HG03460 (cell line): ENCODE measurements around the gene CLSTN1.
A peak's percentile ranks its signal among the peaks of the same experiment; 100 is the strongest.
"Not testable (repeated sequence)": the region's sequence is repeated elsewhere in the genome, so short reads cannot be mapped to it uniquely, and the experiment has no call there.

ENCODE experiments used
- ATAC-seq: cut with Tn5 transposase; IDR thresholded peaks from one replicate; pipeline ENCODE4 v1.9.1; 2021; ENCODE audit not compliant: unreplicated experiment

The CLSTN1 gene

GRCh38 chr1:9717193-9718005, 106.4 kb downstream of the CLSTN1 start:
- ATAC-seq = peak; percentile 74

- ATAC-seq = no peak
Observed at GRCh38 chr1:9716404-9717192, 107.2 kb downstream of the CLSTN1 start.

GRCh38 chr1:9715536-9716226, 108.1 kb downstream of the CLSTN1 start:
- no peak for ATAC-seq

- ATAC-seq = no peak
Observed at GRCh38 chr1:9714257-9714718, 109.5 kb downstream of the CLSTN1 start.

- ATAC-seq = not testable (repeated sequence)
Observed at GRCh38 chr1:9712767-9713166, 111.0 kb downstream of the CLSTN1 start.

- ATAC-seq = no peak
Observed at GRCh38 chr1:9711466-9712020, 112.2 kb downstream of the CLSTN1 start.

GRCh38 chr1:9710037-9710436, 113.7 kb downstream of the CLSTN1 start:
- no peak for ATAC-seq

- no peak for ATAC-seq
Observed at GRCh38 chr1:9706178-9706577, 117.6 kb downstream of the CLSTN1 start.

GRCh38 chr1:9705337-9706093, 118.2 kb downstream of the CLSTN1 start:
- ATAC-seq = no peak

GRCh38 chr1:9703681-9704080, 120.1 kb downstream of the CLSTN1 start:
- no peak for ATAC-seq

GRCh38 chr1:9703165-9703509, 120.6 kb downstream of the CLSTN1 start:
- no peak for ATAC-seq

GRCh38 chr1:9701665-9702064, 122.1 kb downstream of the CLSTN1 start:
- no peak for ATAC-seq

- no peak for ATAC-seq
Observed at GRCh38 chr1:9700340-9700739, 123.4 kb downstream of the CLSTN1 start.

GRCh38 chr1:9699361-9699760, 124.4 kb downstream of the CLSTN1 start:
- ATAC-seq = no peak

- ATAC-seq = no peak
Observed at GRCh38 chr1:9696793-9697192, 127.0 kb downstream of the CLSTN1 start.

GRCh38 chr1:9691691-9692090, 132.1 kb downstream of the CLSTN1 start:
- no peak for ATAC-seq

- no peak for ATAC-seq
Observed at GRCh38 chr1:9691108-9691445, 132.7 kb downstream of the CLSTN1 start.

GRCh38 chr1:9690440-9691107, 133.2 kb downstream of the CLSTN1 start:
- ATAC-seq = no peak

GRCh38 chr1:9689971-9690381, 133.8 kb downstream of the CLSTN1 start:
- ATAC-seq = no peak
